Measurements from ENCODE around the gene CLIC3. TPM values are rescaled to one million over a fixed set of nuclear protein-coding genes. Genes with fewer than 3 reads are reported as not detected.

The CLIC3 gene
- total RNA-seq, 1 experiment from 2014 or later = 4.2 TPM

- Mint-ChIP-seq H3K9me3 (ENCODE audit: unreplicated experiment) (no peaks in the 10 kb centered on the region), H3K4me1 (ENCODE audit: insufficient read depth, unreplicated experiment) (no peaks in the 10 kb centered on the region), H3K27me3 (ENCODE audit: insufficient read depth, unreplicated experiment) (no peaks in the 10 kb centered on the region), H3K36me3 (ENCODE audit: insufficient read depth, unreplicated experiment) (no peaks in the 10 kb centered on the region), H3K27ac (ENCODE audit: low read depth, unreplicated experiment) (no peak overlapping the region), H3K4me3 (ENCODE audit: unreplicated experiment) (no peak overlapping the region)
- TF ChIP-seq CTCF (IDR thresholded peaks at IDR 0.05; ENCODE audit: unreplicated experiment) = no peak
- no TSS peak for BruUV-seq (replicated peaks)
- intact Hi-C loops (cut with micrococcal nuclease) = no loop called here
- POLR2A ChIA-PET = no interaction called here
- DNase-seq (ENCODE audit: unreplicated experiment) = no peak
- CTCF ChIA-PET = interaction anchor here (0.9 kb wide), 1 partner anchor 44 kb away, joined by 4 read pairs; no protein-coding TSS in a partner anchor
Observed at GRCh38 chr9:136985027-136985602, 11.3 kb downstream of the CLIC3 start.

- Mint-ChIP-seq H3K27me3 (ENCODE audit: insufficient read depth, unreplicated experiment) (no peaks in the 10 kb centered on the region), H3K36me3 (ENCODE audit: insufficient read depth, unreplicated experiment) (no peaks in the 10 kb centered on the region), H3K27ac (ENCODE audit: low read depth, unreplicated experiment) (no peak overlapping the region), H3K4me3 (ENCODE audit: unreplicated experiment) (no peak overlapping the region), H3K9me3 (ENCODE audit: unreplicated experiment) (no peaks in the 10 kb centered on the region), H3K4me1 (ENCODE audit: insufficient read depth, unreplicated experiment) (no peaks in the 10 kb centered on the region)
- ChIA-PET POLR2A (no interaction called here), CTCF (interaction anchor here (0.9 kb wide), 1 partner anchor 44 kb away, joined by 4 read pairs; no protein-coding TSS in a partner anchor)
- BruUV-seq (replicated peaks) = no TSS peak
- intact Hi-C loops (cut with micrococcal nuclease) = no loop called here
- no peak for DNase-seq (ENCODE audit: unreplicated experiment)
- no peak for TF ChIP-seq CTCF (IDR thresholded peaks at IDR 0.05; ENCODE audit: unreplicated experiment)
Observed at GRCh38 chr9:136984464-136985026, 11.8 kb downstream of the CLIC3 start.

GRCh38 chr9:136983656-136984314 lies 12.6 kb downstream of the CLIC3 start:
- BruUV-seq (replicated peaks) = no TSS peak
- no peak for DNase-seq (ENCODE audit: unreplicated experiment)
- H3K4me1 Mint-ChIP-seq (ENCODE audit: insufficient read depth, unreplicated experiment) = no peaks in the 10 kb centered on the region
- H3K9me3 Mint-ChIP-seq (ENCODE audit: unreplicated experiment) = no peaks in the 10 kb centered on the region
- H3K27ac Mint-ChIP-seq (ENCODE audit: low read depth, unreplicated experiment) = no peak overlapping the region
- intact Hi-C loops (cut with micrococcal nuclease) = no loop called here
- H3K36me3 Mint-ChIP-seq (ENCODE audit: insufficient read depth, unreplicated experiment) = no peaks in the 10 kb centered on the region
- no peak overlapping the region for H3K4me3 Mint-ChIP-seq (ENCODE audit: unreplicated experiment)
- TF ChIP-seq CTCF (IDR thresholded peaks at IDR 0.05; ENCODE audit: unreplicated experiment) = no peak
- no peaks in the 10 kb centered on the region for H3K27me3 Mint-ChIP-seq (ENCODE audit: insufficient read depth, unreplicated experiment)
- CTCF ChIA-PET = no interaction called here
- POLR2A ChIA-PET = no interaction called here

GRCh38 chr9:136983167-136983566 lies 13.2 kb downstream of the CLIC3 start:
- no peak overlapping the region for H3K27ac Mint-ChIP-seq (ENCODE audit: low read depth, unreplicated experiment)
- DNase-seq (ENCODE audit: unreplicated experiment) = no peak
- no peaks in the 10 kb centered on the region for H3K4me1 Mint-ChIP-seq (ENCODE audit: insufficient read depth, unreplicated experiment)
- no peaks in the 10 kb centered on the region for H3K9me3 Mint-ChIP-seq (ENCODE audit: unreplicated experiment)
- H3K4me3 Mint-ChIP-seq (ENCODE audit: unreplicated experiment) = no peak overlapping the region
- no peaks in the 10 kb centered on the region for H3K36me3 Mint-ChIP-seq (ENCODE audit: insufficient read depth, unreplicated experiment)
- intact Hi-C loops (cut with micrococcal nuclease) = no loop called here
- TF ChIP-seq CTCF (IDR thresholded peaks at IDR 0.05; ENCODE audit: unreplicated experiment) = no peak
- no TSS peak for BruUV-seq (replicated peaks)
- ChIA-PET CTCF (no interaction called here), POLR2A (no interaction called here)
- H3K27me3 Mint-ChIP-seq (ENCODE audit: insufficient read depth, unreplicated experiment) = no peaks in the 10 kb centered on the region
